HG03097 (cell line): ENCODE data around the gene PPHLN1.

ENCODE experiments used
- ATAC-seq: cut with Tn5 transposase; IDR thresholded peaks from one replicate; pipeline ENCODE4 v1.9.1; 2021; ENCODE audit not compliant: unreplicated experiment, low FRiP score

PPHLN1 gene

GRCh38 chr12:42428850-42429249, 102.9 kb downstream of the PPHLN1 start:
- ATAC-seq = no peak

- ATAC-seq = no peak
Observed at GRCh38 chr12:42432517-42433140, 106.7 kb downstream of the PPHLN1 start.

- ATAC-seq = no peak
Observed at GRCh38 chr12:42440608-42441007, 114.6 kb downstream of the PPHLN1 start.

- no peak for ATAC-seq
Observed at GRCh38 chr12:42442311-42442759, 116.4 kb downstream of the PPHLN1 start.

GRCh38 chr12:42442888-42443287, 116.9 kb downstream of the PPHLN1 start:
- no peak for ATAC-seq

GRCh38 chr12:42444192-42444943, 118.4 kb downstream of the PPHLN1 start:
- ATAC-seq = no peak

- no peak for ATAC-seq
Observed at GRCh38 chr12:42445891-42446290, 119.9 kb downstream of the PPHLN1 start.

GRCh38 chr12:42446761-42447160, 120.8 kb downstream of the PPHLN1 start:
- ATAC-seq = no peak

GRCh38 chr12:42447371-42447786, 121.4 kb downstream of the PPHLN1 start:
- ATAC-seq = no peak

- ATAC-seq = no peak
Observed at GRCh38 chr12:42448841-42449240, 122.9 kb downstream of the PPHLN1 start.

GRCh38 chr12:42450248-42450647, 124.3 kb downstream of the PPHLN1 start:
- ATAC-seq = no peak

GRCh38 chr12:42458575-42458974, 132.6 kb downstream of the PPHLN1 start:
- no peak for ATAC-seq

GRCh38 chr12:42459336-42459847, 133.4 kb downstream of the PPHLN1 start:
- ATAC-seq = no peak

GRCh38 chr12:42462486-42462885, 136.5 kb downstream of the PPHLN1 start:
- ATAC-seq = no peak

GRCh38 chr12:42463671-42464070, 137.7 kb downstream of the PPHLN1 start:
- ATAC-seq = no peak

GRCh38 chr12:42468341-42468821, 142.4 kb downstream of the PPHLN1 start:
- ATAC-seq = no peak

- no peak for ATAC-seq
Observed at GRCh38 chr12:42468921-42469320, 143.0 kb downstream of the PPHLN1 start.

- ATAC-seq = peak; percentile 94
Observed at GRCh38 chr12:42469355-42470175, 143.6 kb downstream of the PPHLN1 start.

GRCh38 chr12:42472376-42472775, 146.4 kb downstream of the PPHLN1 start:
- no peak for ATAC-seq

GRCh38 chr12:42473130-42473529, 147.2 kb downstream of the PPHLN1 start:
- no peak for ATAC-seq

GRCh38 chr12:42473561-42473960, 147.6 kb downstream of the PPHLN1 start:
- no peak for ATAC-seq
